H9 (cell line): ENCODE data around the gene IREB2. TPM values are rescaled to one million over a fixed set of nuclear protein-coding genes. Genes with fewer than 3 reads are reported as not detected.

Experiments used
- DNase-seq: peaks from one replicate; pipeline ENCODE4 v3.0.0-alpha.2; 2017
- H2AFZ ChIP-seq: one replicate; pipeline ENCODE4 v1.6.1; 2013; ENCODE audit warnings: mild to moderate bottlenecking, low read length, control low read depth, moderate library complexity
- H2AK5ac ChIP-seq: 2 replicates; pipeline ENCODE4 v1.6.1; 2013; ENCODE audit warnings: low read length, control low read depth, mixed read lengths; ENCODE audit not compliant: insufficient read length
- H2BK120ac ChIP-seq: one replicate; pipeline ENCODE4 v1.6.1; 2013; ENCODE audit warnings: low read depth, mild to moderate bottlenecking, low read length, control low read depth, inconsistent platforms; ENCODE audit not compliant: poor library complexity, severe bottlenecking
- H2BK12ac ChIP-seq: 2 replicates; pipeline ENCODE4 v1.6.1; 2013; ENCODE audit warnings: low read length, control low read depth, mixed read lengths, low read depth; ENCODE audit not compliant: insufficient read length
- H2BK15ac ChIP-seq: 2 replicates; pipeline ENCODE4 v1.6.1; 2013; ENCODE audit warnings: low read depth, low read length, control low read depth
- H2BK20ac ChIP-seq: one replicate; pipeline ENCODE4 v1.6.1; 2013; ENCODE audit warnings: low read depth, mild to moderate bottlenecking, low read length, control low read depth, inconsistent platforms; ENCODE audit not compliant: poor library complexity, severe bottlenecking
- H2BK5ac ChIP-seq: 2 replicates; pipeline ENCODE4 v1.6.1; 2013; ENCODE audit warnings: low read length, control low read depth, mixed read lengths; ENCODE audit not compliant: insufficient read length
- H3K14ac ChIP-seq: 2 replicates; pipeline ENCODE4 v1.6.1; 2013; ENCODE audit warnings: low read length, control low read depth; ENCODE audit not compliant: insufficient read depth
- H3K18ac ChIP-seq: 2 replicates; pipeline ENCODE4 v1.6.1; 2013; ENCODE audit warnings: low read depth, mild to moderate bottlenecking, mixed read lengths, low read length, control low read depth; ENCODE audit not compliant: insufficient read length
- H3K23ac ChIP-seq: 2 replicates; pipeline ENCODE4 v1.6.1; 2013; ENCODE audit warnings: low read length, control low read depth, mixed read lengths, low read depth; ENCODE audit not compliant: insufficient read length
- H3K23me2 ChIP-seq: 2 replicates; pipeline ENCODE4 v1.6.1; 2013; ENCODE audit warnings: low read depth, mild to moderate bottlenecking, mixed read lengths, low read length, control low read depth; ENCODE audit not compliant: insufficient read length, poor library complexity, severe bottlenecking
- H3K27ac ChIP-seq: 2 replicates; pipeline ENCODE4 v1.5.1; 2013; ENCODE audit warnings: low read length, control low read depth, mixed read lengths, low read depth; ENCODE audit not compliant: insufficient read length
- H3K27me3 ChIP-seq: 2 replicates; pipeline ENCODE4 v1.6.1; 2013; ENCODE audit warnings: low read length, control low read depth, inconsistent platforms; ENCODE audit not compliant: insufficient read depth
- H3K4ac ChIP-seq: 2 replicates; pipeline ENCODE4 v1.6.1; 2013; ENCODE audit warnings: low read depth, mild to moderate bottlenecking, control low read depth, inconsistent platforms, low read length, moderate library complexity
- H3K4me1 ChIP-seq: 2 replicates; pipeline ENCODE4 v1.6.1; 2013; ENCODE audit warnings: low read length, control low read depth, inconsistent platforms; ENCODE audit not compliant: insufficient read depth
- H3K4me2 ChIP-seq: 2 replicates; pipeline ENCODE4 v1.6.1; 2013; ENCODE audit warnings: low read length, control low read depth, mixed read lengths; ENCODE audit not compliant: insufficient read length, insufficient read depth
- H3K56ac ChIP-seq: 2 replicates; pipeline ENCODE4 v1.6.1; 2013; ENCODE audit warnings: low read depth, mild to moderate bottlenecking, mixed read lengths, low read length, control low read depth; ENCODE audit not compliant: insufficient read length
- H3K79me1 ChIP-seq: 2 replicates; pipeline ENCODE4 v1.6.1; 2013; ENCODE audit warnings: low read depth, mild to moderate bottlenecking, moderate library complexity, low read length, control low read depth, inconsistent platforms; ENCODE audit not compliant: insufficient read depth, poor library complexity, severe bottlenecking
- H3K79me2 ChIP-seq: 2 replicates; pipeline ENCODE4 v1.6.1; 2013; ENCODE audit warnings: low read length, control low read depth, inconsistent platforms; ENCODE audit not compliant: insufficient read depth
- H3K9ac ChIP-seq: 2 replicates; pipeline ENCODE4 v1.6.1; 2013; ENCODE audit warnings: low read length, control low read depth, mixed read lengths; ENCODE audit not compliant: insufficient read length; ENCODE audit errors: extremely low read depth
- H3K9me3 ChIP-seq: one replicate; pipeline ENCODE4 v1.6.1; 2013; ENCODE audit warnings: low read depth, low read length, inconsistent platforms; ENCODE audit not compliant: control insufficient read depth
- H3T11ph ChIP-seq: one replicate; pipeline ENCODE4 v1.6.1; 2013; ENCODE audit warnings: mild to moderate bottlenecking, low read length, control low read depth, inconsistent platforms
- H4K20me1 ChIP-seq: one replicate; pipeline ENCODE4 v1.6.1; 2013; ENCODE audit not compliant: control insufficient read depth, insufficient read length, insufficient read depth
- H4K5ac ChIP-seq: 2 replicates; pipeline ENCODE4 v1.6.1; 2013; ENCODE audit warnings: low read depth, mild to moderate bottlenecking, mixed read lengths, low read length, control low read depth; ENCODE audit not compliant: insufficient read length
- H4K8ac ChIP-seq: replicated peaks from 2 replicates; pipeline ENCODE4 v1.6.1; 2013; ENCODE audit warnings: low read length, control low read depth, mixed read lengths, low read depth; ENCODE audit not compliant: insufficient read length
- H4K91ac ChIP-seq: 2 replicates; pipeline ENCODE4 v1.6.1; 2013; ENCODE audit warnings: low read depth, mild to moderate bottlenecking, moderate library complexity, mixed read lengths, low read length, control low read depth; ENCODE audit not compliant: insufficient read length
- H3K27ac Mint-ChIP-seq, 3 experiments: 2 replicates in 2 of 3; 3 replicates in 1 of 3; pipeline ENCODE4 v1.8.0; 2020 to 2021; ENCODE audit warnings: mixed read lengths in 3 of 3, mild to moderate bottlenecking in 1 of 3, moderate library complexity in 1 of 3
- H3K27me3 Mint-ChIP-seq: 2 replicates; pipeline ENCODE4 v1.8.0; 2021; ENCODE audit warnings: low read depth, mild to moderate bottlenecking, moderate library complexity, mixed read lengths
- H3K36me3 Mint-ChIP-seq, 3 experiments: 2 replicates in 2 of 3; 3 replicates in 1 of 3; pipeline ENCODE4 v1.8.0; 2020 to 2021; ENCODE audit warnings: low read depth in 3 of 3, mixed read lengths in 3 of 3; ENCODE audit not compliant: insufficient read depth in 1 of 3
- H3K4me1 Mint-ChIP-seq, 2 experiments: 2 replicates each; pipeline ENCODE4 v1.8.0; 2020; ENCODE audit warnings: mixed read lengths in 2 of 2
- H3K4me3 Mint-ChIP-seq, 2 experiments: 2 replicates in 1 of 2; 3 replicates in 1 of 2; pipeline ENCODE4 v1.8.0; 2020 to 2021; ENCODE audit warnings: mild to moderate bottlenecking in 2 of 2, mixed read lengths in 2 of 2, moderate library complexity in 1 of 2
- H3K9me3 Mint-ChIP-seq, 2 experiments: 2 replicates in 1 of 2; 3 replicates in 1 of 2; pipeline ENCODE4 v1.8.0; 2020; ENCODE audit warnings: mild to moderate bottlenecking in 2 of 2, mixed read lengths in 2 of 2, moderate library complexity in 1 of 2
- WGBS: extraction: QIAGEN DNeasy Blood & Tissue Kit; methylation state at CpG from one replicate; pipeline ENCODE4 v1.1.7; 2013; ENCODE audit warnings: missing lambda C conversion rate, low lambda C conversion rate, mixed read lengths; ENCODE audit not compliant: insufficient read length; ENCODE audit errors: extremely low coverage; 5-methylcytosine and 5-hydroxymethylcytosine counted together
- total RNA-seq: library from RNA; stranded (reverse); gene quantifications from 2 replicates; pipeline ENCODE4 v1.2.1, GENCODE V29; 2021
- TF ChIP-seq, protein P1 (sequence below): fragments of 200-600 bp; sonication (generic); conservative IDR thresholded peaks from 3 replicates; pipeline ENCODE4 v1.8.0; 2021; ENCODE audit warnings: antibody characterized with exemption, mild to moderate bottlenecking

Gene IREB2
- total RNA-seq, 1 experiment from 2014 or later, result 87.6 TPM

DNA sequence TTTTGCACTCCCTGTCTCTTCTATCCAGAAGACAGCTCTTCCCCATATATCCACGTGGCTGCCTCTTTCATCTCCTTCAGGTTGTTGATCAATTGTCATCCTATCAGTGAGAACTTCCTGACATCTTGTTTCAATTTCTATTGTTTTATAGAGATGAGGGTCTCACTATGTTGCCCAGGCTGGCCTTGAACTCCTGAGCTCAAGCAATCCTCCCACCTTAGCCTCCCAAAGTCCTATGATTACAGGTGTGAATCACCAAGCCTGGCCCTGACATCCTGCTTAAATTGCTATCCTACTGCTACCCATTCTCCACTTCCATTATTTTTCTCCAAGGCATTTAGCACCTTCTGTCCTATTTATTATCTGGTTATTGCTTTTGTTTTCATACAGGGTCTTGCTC is 44.9 kb upstream of the IREB2 start:
- peaks cover 55 to 73% of the 10 kb centered on the region in 2 experiments for H3K4me1 Mint-ChIP-seq
- H3K23ac ChIP-seq, result no peak overlapping the region
- no peak overlapping the region for H2BK15ac ChIP-seq
- WGBS, result no CpG with 5 or more reads among the region's 1 CpG
- H3K4me3 Mint-ChIP-seq, result no peak overlapping the region
- H2BK20ac ChIP-seq, result no peak overlapping the region
- H4K91ac ChIP-seq, result no peak overlapping the region
- H4K5ac ChIP-seq, result no peak overlapping the region
- H3K36me3 Mint-ChIP-seq, result peaks cover 0 to 5% (median 2%) of the 10 kb centered on the region in 3 experiments; a peak in 2 of 7 replicates
- no peak overlapping the region for H3K14ac ChIP-seq
- H2BK12ac ChIP-seq, result no peak overlapping the region
- TF ChIP-seq, protein P1, sequence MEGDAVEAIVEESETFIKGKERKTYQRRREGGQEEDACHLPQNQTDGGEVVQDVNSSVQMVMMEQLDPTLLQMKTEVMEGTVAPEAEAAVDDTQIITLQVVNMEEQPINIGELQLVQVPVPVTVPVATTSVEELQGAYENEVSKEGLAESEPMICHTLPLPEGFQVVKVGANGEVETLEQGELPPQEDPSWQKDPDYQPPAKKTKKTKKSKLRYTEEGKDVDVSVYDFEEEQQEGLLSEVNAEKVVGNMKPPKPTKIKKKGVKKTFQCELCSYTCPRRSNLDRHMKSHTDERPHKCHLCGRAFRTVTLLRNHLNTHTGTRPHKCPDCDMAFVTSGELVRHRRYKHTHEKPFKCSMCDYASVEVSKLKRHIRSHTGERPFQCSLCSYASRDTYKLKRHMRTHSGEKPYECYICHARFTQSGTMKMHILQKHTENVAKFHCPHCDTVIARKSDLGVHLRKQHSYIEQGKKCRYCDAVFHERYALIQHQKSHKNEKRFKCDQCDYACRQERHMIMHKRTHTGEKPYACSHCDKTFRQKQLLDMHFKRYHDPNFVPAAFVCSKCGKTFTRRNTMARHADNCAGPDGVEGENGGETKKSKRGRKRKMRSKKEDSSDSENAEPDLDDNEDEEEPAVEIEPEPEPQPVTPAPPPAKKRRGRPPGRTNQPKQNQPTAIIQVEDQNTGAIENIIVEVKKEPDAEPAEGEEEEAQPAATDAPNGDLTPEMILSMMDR, result no peak
- no peak overlapping the region for H3K56ac ChIP-seq
- no peaks in the 10 kb centered on the region for H4K20me1 ChIP-seq
- no peak overlapping the region for H2AK5ac ChIP-seq
- H2BK120ac ChIP-seq, result no peak overlapping the region
- no peaks in the 10 kb centered on the region for H3K23me2 ChIP-seq
- no peak overlapping the region for H2BK5ac ChIP-seq
- no peak overlapping the region for H4K8ac ChIP-seq
- peaks cover 3 to 8% of the 10 kb centered on the region in 2 experiments; a peak in 2 of 5 replicates for H3K9me3 Mint-ChIP-seq
- H3K4me1 ChIP-seq, result no peaks in the 10 kb centered on the region; the same call in 1 of the 2 replicates
- no peak overlapping the region for H3K27ac ChIP-seq
- H3K4ac ChIP-seq, result no peak overlapping the region
- no peak overlapping the region for H3T11ph ChIP-seq
- H2AFZ ChIP-seq, result no peak overlapping the region
- no peaks in the 10 kb centered on the region for H3K9me3 ChIP-seq
- H3K79me2 ChIP-seq, result no peaks in the 10 kb centered on the region
- no peak for DNase-seq
- H3K4me2 ChIP-seq, result no peak overlapping the region
- H3K18ac ChIP-seq, result no peak overlapping the region
- H3K27ac Mint-ChIP-seq, result no peak overlapping the region
- peaks cover 3% of the 10 kb centered on the region for H3K27me3 Mint-ChIP-seq
- no peaks in the 10 kb centered on the region for H3K79me1 ChIP-seq
- H3K27me3 ChIP-seq, result no peaks in the 10 kb centered on the region
- H3K9ac ChIP-seq, result no peak overlapping the region
